A549 (cell line): Measurements from ENCODE around the gene EVI5L. TPM values are rescaled to one million over a fixed set of nuclear protein-coding genes. Genes with fewer than 3 reads are reported as not detected.

Experiments
- ATAC-seq, 2 experiments: fragments of 200-7000 bp in 1 of 2; fragments of >200 bp in 1 of 2; cut with Nextera tagmentation in 1 of 2; cut with Tn5 transposase in 1 of 2; 3 replicates each; pipeline versions ENCODE4 v1.8.0 to v1.9.1; 2018 to 2020; ENCODE audit warnings: mild to moderate bottlenecking in 1 of 2, moderate library complexity in 1 of 2
- CTCF ChIA-PET: fragments of 300-600 bp; sonication (Branson Sonifier 250); formaldehyde crosslinking; extraction: SDS; loops from one replicate; lab custom pipeline; 2021; ENCODE audit warnings: antibody characterized with exemption, inconsistent platforms; lab: Yijun Ruan, JAX
- POLR2A ChIA-PET: fragments of 350-600 bp; formaldehyde crosslinking; extraction: SDS; loops from one replicate; lab custom pipeline; 2021; ENCODE audit warnings: antibody characterized with exemption, inconsistent platforms; lab: Yijun Ruan, JAX
- DNase-seq, 2 experiments: peaks; one replicate each; pipeline versions ENCODE4 v3.0.0 to v3.0.0-alpha.2; 2011 to 2016; ENCODE audit warnings: low read depth in 1 of 2, low spot score in 1 of 2
- FAIRE-seq: peaks from 2 replicates; lab custom pipeline; 2011; peaks lifted over from hg19 to GRCh38; lab: Jason Lieb, UNC
- H3K27ac ChIP-seq, 2 experiments: fragments of >200 bp; sonication (Bioruptor Twin); formaldehyde crosslinking; 3 replicates each; pipeline ENCODE4 v1.5.1; 2016 to 2017
- H3K4me1 ChIP-seq: fragments of >200 bp; sonication (Bioruptor Twin); formaldehyde crosslinking; 3 replicates; pipeline ENCODE4 v1.6.1; 2016
- H3K4me2 ChIP-seq: fragments of >200 bp; sonication (Bioruptor Twin); formaldehyde crosslinking; 3 replicates; pipeline ENCODE4 v1.6.1; 2016
- H3K4me3 ChIP-seq: fragments of >200 bp; sonication (Bioruptor Twin); formaldehyde crosslinking; 3 replicates; pipeline ENCODE4 v1.5.1; 2016
- H3K9me3 ChIP-seq: fragments of >200 bp; sonication (Bioruptor Twin); formaldehyde crosslinking; 3 replicates; pipeline ENCODE4 v1.6.1; 2016
- ATOH8 ChIP-seq: fragments of 250-450 bp; sonication (Bioruptor Pico); IDR thresholded peaks from 2 replicates; pipeline ENCODE4 v1.5.0; 2020; ENCODE audit warnings: low read depth, mild to moderate bottlenecking, moderate library complexity
- CBX2 ChIP-seq: fragments of 200-600 bp; sonication (generic); IDR thresholded peaks from 2 replicates; pipeline ENCODE4 v1.6.1; 2016; ENCODE audit warnings: low read depth, mild to moderate bottlenecking, borderline replicate concordance
- CHD2 ChIP-seq: fragments of 150-350 bp; IDR thresholded peaks from 2 replicates; pipeline ENCODE4 v1.6.1; 2014; ENCODE audit warnings: low read length; ENCODE audit not compliant: partially characterized antibody
- CHD4 ChIP-seq: fragments of 200-600 bp; sonication (generic); IDR thresholded peaks from 2 replicates; pipeline ENCODE4 v1.6.1; 2016; ENCODE audit warnings: antibody characterized with exemption, mild to moderate bottlenecking, borderline replicate concordance
- CTCF ChIP-seq: fragments of >200 bp; sonication (Bioruptor Twin); formaldehyde crosslinking; IDR thresholded peaks from 3 replicates; pipeline ENCODE4 v1.5.1; 2016
- E2F6 ChIP-seq: IDR thresholded peaks from 2 replicates; pipeline ENCODE4 v1.6.1; 2012; ENCODE audit warnings: low read depth, borderline replicate concordance
- ELK1 ChIP-seq: fragments of 150-350 bp; IDR thresholded peaks from 2 replicates; pipeline ENCODE4 v1.6.1; 2014; ENCODE audit warnings: low read depth, mild to moderate bottlenecking, low read length
- EP300 ChIP-seq, 2 experiments: fragments of >200 bp; sonication (Bioruptor Twin); formaldehyde crosslinking; IDR thresholded peaks; 2 replicates in 1 of 2; 3 replicates in 1 of 2; pipeline ENCODE4 v1.6.1; 2016 to 2017
- ESRRA ChIP-seq: fragments of 150-350 bp; IDR thresholded peaks from 2 replicates; pipeline ENCODE4 v1.6.1; 2014; ENCODE audit warnings: mild to moderate bottlenecking, low read length, borderline replicate concordance
- FOXS1 ChIP-seq: fragments of 250-450 bp; sonication (Bioruptor Pico); IDR thresholded peaks from 2 replicates; pipeline ENCODE4 v1.5.0; 2020; ENCODE audit warnings: mild to moderate bottlenecking, moderate library complexity
- HEYL ChIP-seq: fragments of 250-450 bp; sonication (Bioruptor Pico); IDR thresholded peaks from 2 replicates; pipeline ENCODE4 v1.8.0; 2021; ENCODE audit warnings: mild to moderate bottlenecking, moderate library complexity
- HOXB13 ChIP-seq: fragments of 250-450 bp; sonication (Bioruptor Pico); IDR thresholded peaks from 2 replicates; pipeline ENCODE4 v1.5.0; 2020; ENCODE audit warnings: low read depth, mild to moderate bottlenecking, moderate library complexity
- JUN ChIP-seq, 2 experiments: fragments of >200 bp; sonication (Bioruptor Twin); formaldehyde crosslinking; IDR thresholded peaks; 2 replicates in 1 of 2; 3 replicates in 1 of 2; pipeline ENCODE4 v1.6.1; 2016 to 2017
- KDM1A ChIP-seq: fragments of 200-600 bp; sonication (generic); IDR thresholded peaks from 2 replicates; pipeline ENCODE4 v1.6.1; 2016; ENCODE audit warnings: low read depth, mild to moderate bottlenecking
- MAFK ChIP-seq: fragments of 450-650 bp; IDR thresholded peaks from 2 replicates; pipeline ENCODE4 v1.6.1; 2014; ENCODE audit not compliant: partially characterized antibody
- MAZ ChIP-seq: fragments of 150-350 bp; IDR thresholded peaks from 2 replicates; pipeline ENCODE4 v1.6.1; 2014; ENCODE audit warnings: antibody characterized with exemption, low read depth, low read length, borderline replicate concordance
- PHF8 ChIP-seq: fragments of 200-600 bp; sonication (generic); IDR thresholded peaks from 2 replicates; pipeline ENCODE4 v1.6.1; 2016; ENCODE audit warnings: low read depth, mild to moderate bottlenecking, antibody characterized with exemption, moderate library complexity, borderline replicate concordance
- POLR2AphosphoS2 ChIP-seq: conservative IDR thresholded peaks from 2 replicates; pipeline ENCODE4 v1.6.1; 2012; ENCODE audit warnings: low read length, improper control_type of control experiment, inconsistent platforms
- RAD21 ChIP-seq, 2 experiments: fragments of >200 bp in 1 of 2; sonication (Bioruptor Twin) in 1 of 2; formaldehyde crosslinking in 1 of 2; IDR thresholded peaks in 1 of 2; conservative IDR thresholded peaks in 1 of 2; 2 replicates in 1 of 2; 3 replicates in 1 of 2; pipeline ENCODE4 v1.6.1; 2012 to 2018; ENCODE audit warnings: inconsistent platforms in 1 of 2
- RARB ChIP-seq: fragments of 250-450 bp; sonication (Bioruptor Pico); IDR thresholded peaks from 2 replicates; pipeline ENCODE4 v1.8.0; 2021; ENCODE audit warnings: mild to moderate bottlenecking, moderate library complexity
- RCOR1 ChIP-seq: fragments of 150-350 bp; IDR thresholded peaks from 2 replicates; pipeline ENCODE4 v1.6.1; 2014; ENCODE audit warnings: antibody characterized with exemption, low read length, low read depth
- REST ChIP-seq: fragments of 200-600 bp; sonication (generic); IDR thresholded peaks from 2 replicates; pipeline ENCODE4 v1.6.1; 2016; ENCODE audit warnings: antibody characterized with exemption, mild to moderate bottlenecking, moderate library complexity
- RFX5 ChIP-seq: fragments of 450-650 bp; IDR thresholded peaks from 2 replicates; pipeline ENCODE4 v1.7.1; 2014; ENCODE audit warnings: antibody characterized with exemption, mild to moderate bottlenecking, moderate library complexity
- TP53 ChIP-seq: fragments of 250-450 bp; sonication (Bioruptor Pico); IDR thresholded peaks from 2 replicates; pipeline ENCODE4 v1.5.0; 2021; ENCODE audit warnings: mild to moderate bottlenecking, moderate library complexity
- ZC3H11A ChIP-seq: fragments of 450-650 bp; IDR thresholded peaks from 2 replicates; pipeline ENCODE4 v1.6.1; 2014; ENCODE audit warnings: antibody characterized with exemption, mild to moderate bottlenecking
- ZSCAN20 ChIP-seq: fragments of 250-450 bp; sonication (Bioruptor Pico); IDR thresholded peaks from 2 replicates; pipeline ENCODE4 v1.8.0; 2022; ENCODE audit warnings: mild to moderate bottlenecking, moderate library complexity
- WGBS: methylation state at CpG from one replicate; pipeline ENCODE4 v1.1.6; 2017; ENCODE audit errors: missing lambda C conversion rate; 5-methylcytosine and 5-hydroxymethylcytosine counted together
- polyA plus RNA-seq, 4 experiments: library from polyadenylated mRNA; depleted of rRNA in 3 of 4; stranded (reverse); fragments of >200 nt; fragmentation: RNase III in 1 of 4; extraction: RNeasy Plus Mini Kit Qiagen cat#74134 plus additional on column Dnase treatment in 1 of 4; gene quantifications; 2 replicates in 3 of 4; 3 replicates in 1 of 4; pipeline ENCODE4 v1.2.3, GENCODE V29; 2011 to 2017

Gene EVI5L
- polyA plus RNA-seq, 2 of the 4 experiments (the other 2 are of a cell fraction): 1.2 to 1.8 TPM

- Histone ChIP-seq H3K4me3 (no peak overlapping the region), H3K4me2 (no peak overlapping the region), H3K27ac (no peak overlapping the region), H3K9me3 (no peaks in the 10 kb centered on the region), H3K4me1 (peaks cover 8% of the 10 kb centered on the region)
- DNase-seq: no peak
- POLR2A ChIA-PET: interaction anchor here (1.8 kb wide), 1 partner anchor 8 kb away, joined by 4 read pairs; no protein-coding TSS in a partner anchor
- FAIRE-seq: no peak
- TF ChIP-seq ZC3H11A: no peak
- TF ChIP-seq TP53: no peak
- no peak for TF ChIP-seq E2F6
- no peak for TF ChIP-seq CHD2
- TF ChIP-seq MAZ: no peak
- TF ChIP-seq MAFK: no peak
- TF ChIP-seq ZSCAN20: no peak
- TF ChIP-seq ATOH8: no peak
- TF ChIP-seq HEYL: no peak
- TF ChIP-seq FOXS1 (CRISPR knock-in tag): no peak
- no peak for TF ChIP-seq ESRRA
- no peak for TF ChIP-seq CTCF
- no peak for TF ChIP-seq KDM1A
- no peak for TF ChIP-seq RFX5
- no peak for TF ChIP-seq RAD21 (conservative IDR thresholded peaks at IDR 0.05 in 1 of 2, IDR thresholded peaks at IDR 0.05 in 1 of 2)
- no peak for TF ChIP-seq REST
- no peak for TF ChIP-seq JUN (IDR thresholded peaks at IDR 0.05)
- TF ChIP-seq RARB (CRISPR knock-in tag): no peak
- no peak for TF ChIP-seq CHD4
- no peak for TF ChIP-seq CBX2
- WGBS: 88% methylated on average over 7 of the region's 7 CpGs
- CTCF ChIA-PET: interaction anchor here (1.3 to 3.3 kb wide), 5 partner anchors 13 to 48 kb away, joined by 3 to 13 read pairs (median 9); partner anchors contain the start of gene LRRC8E
- ATAC-seq: no peak
Observed at GRCh38 chr19:7901337-7901736, 71.3 kb downstream of the EVI5L start.

- FAIRE-seq (no peak), DNase-seq (no peak), ATAC-seq (peak in 1 of 2 experiments; percentile 6; a peak in 2 of 6 replicates)
- ChIA-PET CTCF (interaction anchor here (1.0 to 3.3 kb wide), 12 partner anchors 8 to 50 kb away, joined by 3 to 10 read pairs (median 4); partner anchors contain the start of gene LRRC8E), POLR2A (interaction anchor here (0.6 to 2.5 kb wide), 9 partner anchors 9 to 380 kb away, joined by 3 to 17 read pairs (median 4); partner anchors contain the start of genes LRRC8E, MCOLN1, SNAPC2 and TGFBR3L)
- Histone ChIP-seq H3K27ac (peak overlapping the region; percentile 90 to 97), H3K4me3 (peak overlapping the region; percentile 59), H3K4me1 (peaks cover 8% of the 10 kb centered on the region), H3K4me2 (peak overlapping the region; percentile 77), H3K9me3 (no peaks in the 10 kb centered on the region)
- TF ChIP-seq HOXB13 (CRISPR knock-in tag) (no peak), POLR2AphosphoS2 (no peak), E2F6 (no peak), CHD4 (no peak), ELK1 (no peak), PHF8 (no peak), RCOR1 (no peak), RARB (CRISPR knock-in tag) (no peak), EP300 (IDR thresholded peaks at IDR 0.05) (no peak), MAFK (no peak), RAD21 (conservative IDR thresholded peaks at IDR 0.05 in 1 of 2, IDR thresholded peaks at IDR 0.05 in 1 of 2) (no peak), RFX5 (no peak)
- WGBS: 27% methylated on average over 8 of the region's 20 CpGs
Observed at GRCh38 chr19:7902796-7903243, 72.8 kb downstream of the EVI5L start.
